Measurements from ENCODE around the gene CRYAB.

GRCh38 chr11:111860257-111860656, 51.3 kb downstream of the CRYAB start:
- TF ChIP-seq CTCF (conservative IDR thresholded peaks at IDR 0.05; ENCODE audit: low read depth, low read length) (no peak), EZH2 (IDR thresholded peaks at IDR 0.05; ENCODE audit: borderline replicate concordance, low read depth, low read length, poor library complexity, severe bottlenecking) (no peak)
